Vein endothelial cell (primary cell): ENCODE data around the gene RUFY3. TPM values are rescaled to one million over a fixed set of nuclear protein-coding genes. Genes with fewer than 3 reads are reported as not detected.

ENCODE experiments used
- small RNA-seq: library from RNA; depleted of rRNA; stranded (forward); fragments of <200 nt; gene quantifications from one replicate; pipeline ENCODE3, GENCODE V24; 2012
- total RNA-seq: library from RNA; depleted of rRNA; stranded (reverse); fragments of >200 nt; gene quantifications from 2 replicates; pipeline ENCODE4 v1.2.3, GENCODE V29; 2012

RUFY3 gene
- 36.3 and 50.5 TPM in 2 replicates for total RNA-seq

GRCh38 chr4:70721747-70722146, at the start of gene RUFY3:
TSS of gene RUFY3 (plus strand) at chr4:70721964. CDS start at chr4:70722574, 610 bp downstream.

GRCh38 chr4:70687821-70688794, 33.7 kb upstream of the RUFY3 start, which contains the start of gene UTP3:
TSS of gene UTP3 (plus strand) at chr4:70688532. CDS start at chr4:70688678, 146 bp downstream.

GRCh38 chr4:70839589-70840093, 117.9 kb downstream of the RUFY3 start, which contains the start of gene GRSF1:
TSS of gene GRSF1 (minus strand) at chr4:70839890. CDS start at chr4:70839827, 63 bp downstream.

Small RNA genes lying within 50 kb of the gene (small RNA-seq; reads per million reads assigned to genes)
- gene RF00026 (not detected), gene RNU6-520P (not detected), gene RNU6-784P (1.4 reads per million, percentile 71 among the genes with 10 or more reads in this experiment), gene RNU6-891P (not detected)

Other genes starting within 250 kb of the RUFY3 start
- not detected in 2 replicates for gene MUC7, start 249.8 kb upstream of the RUFY3 start, total RNA-seq
- gene AMTN, start 203.4 kb upstream of the RUFY3 start, total RNA-seq: not detected in 2 replicates
- gene AMBN, start 129.7 kb upstream of the RUFY3 start, total RNA-seq: not detected in 2 replicates
- gene ENAM, start 93.2 kb upstream of the RUFY3 start, total RNA-seq: under 0.01 TPM in 1 of 2 replicates, not detected in the other
- gene JCHAIN, start 55.5 kb upstream of the RUFY3 start, total RNA-seq: not detected in 2 replicates
- 22.0 and 24.2 TPM in 2 replicates for gene UTP3, start 33.4 kb upstream of the RUFY3 start, total RNA-seq
- 73.2 and 91.9 TPM in 2 replicates for gene GRSF1, start 117.9 kb downstream of the RUFY3 start, total RNA-seq
- gene MOB1B, start 180.4 kb downstream of the RUFY3 start, total RNA-seq: 13.4 and 16.5 TPM in 2 replicates